HG03469 (cell line): ENCODE data around the gene LRPAP1.

Experiments used
- ATAC-seq: cut with Tn5 transposase; IDR thresholded peaks from one replicate; pipeline ENCODE4 v1.9.1; 2021; ENCODE audit warnings: mild to moderate bottlenecking, moderate library complexity, moderate number of reproducible peaks; ENCODE audit not compliant: unreplicated experiment

The LRPAP1 gene

GRCh38 chr4:3488820-3489219, 43.4 kb downstream of the LRPAP1 start:
- no peak for ATAC-seq

GRCh38 chr4:3487861-3488260, 44.4 kb downstream of the LRPAP1 start:
- no peak for ATAC-seq

- no peak for ATAC-seq
These were observed 45.4 kb downstream of the LRPAP1 start for GRCh38 chr4:3486541-3487540.

GRCh38 chr4:3485886-3486540, 46.2 kb downstream of the LRPAP1 start:
- ATAC-seq = no peak

- ATAC-seq = no peak
These were observed 47.0 kb downstream of the LRPAP1 start for GRCh38 chr4:3485011-3485791.

GRCh38 chr4:3484057-3484973, 47.9 kb downstream of the LRPAP1 start:
- ATAC-seq = no peak

GRCh38 chr4:3483471-3483921, 48.7 kb downstream of the LRPAP1 start:
- ATAC-seq = no peak

- no peak for ATAC-seq
These were observed 49.5 kb downstream of the LRPAP1 start for GRCh38 chr4:3482707-3483106.

GRCh38 chr4:3481783-3482393, 50.3 kb downstream of the LRPAP1 start:
- ATAC-seq = no peak

- no peak for ATAC-seq
These were observed 51.1 kb downstream of the LRPAP1 start for GRCh38 chr4:3481113-3481531.

- ATAC-seq = no peak
These were observed 51.6 kb downstream of the LRPAP1 start for GRCh38 chr4:3480528-3481112.

- ATAC-seq = no peak
These were observed 52.7 kb downstream of the LRPAP1 start for GRCh38 chr4:3479358-3480101.

- ATAC-seq = no peak
These were observed 53.5 kb downstream of the LRPAP1 start for GRCh38 chr4:3478446-3479357.

GRCh38 chr4:3477750-3478430, 54.3 kb downstream of the LRPAP1 start:
- no peak for ATAC-seq

- no peak for ATAC-seq
These were observed 55.1 kb downstream of the LRPAP1 start for GRCh38 chr4:3476936-3477749.

GRCh38 chr4:3476341-3476747, 55.9 kb downstream of the LRPAP1 start:
- no peak for ATAC-seq
